GM18951 (cell line): ENCODE results near the gene SLC38A10.

Source experiments
- POLR2A ChIP-seq: IDR thresholded peaks from 4 replicates; pipeline ENCODE4 v1.6.1; 2011; ENCODE audit warnings: mild to moderate bottlenecking; ENCODE audit not compliant: insufficient read length, insufficient read depth; ENCODE audit errors: extremely low read depth
- in situ Hi-C: fragments of 300-500 bp; cut with MboI; formaldehyde crosslinking; loops from one replicate; pipeline ENCODE4 v1.12.0; 2022; ENCODE audit warnings: low sequenced_read_pairs, mixed read lengths, inconsistent platforms; ENCODE audit not compliant: unreplicated experiment

The SLC38A10 gene

GRCh38 chr17:81292450-81292849, 2.7 kb downstream of the SLC38A10 start:
- in situ Hi-C loops = no loop called here
- TF ChIP-seq POLR2A = no peak

DNA sequence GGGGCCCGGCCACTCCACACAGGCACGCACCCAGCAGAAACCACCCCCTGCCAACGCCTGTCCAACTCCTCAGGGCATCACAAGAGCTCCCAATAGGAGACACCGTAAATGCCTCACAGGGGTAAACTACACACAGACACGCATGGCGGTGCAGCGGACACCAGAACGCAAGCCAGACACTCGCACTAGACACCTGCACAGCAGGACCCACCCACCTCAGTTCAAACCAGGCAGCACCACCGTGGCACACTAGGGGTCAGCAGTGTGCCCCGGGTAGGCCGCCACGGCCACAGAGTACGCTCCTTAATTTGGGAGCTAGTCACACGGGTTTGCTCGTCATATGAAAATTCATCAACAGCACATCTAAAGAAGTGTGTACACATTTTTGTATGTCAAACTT, 3.4 kb downstream of the SLC38A10 start:
- TF ChIP-seq POLR2A = no peak
- in situ Hi-C loops = no loop called here

GRCh38 chr17:81290230-81290629, 4.9 kb downstream of the SLC38A10 start:
- in situ Hi-C loops = no loop called here

DNA sequence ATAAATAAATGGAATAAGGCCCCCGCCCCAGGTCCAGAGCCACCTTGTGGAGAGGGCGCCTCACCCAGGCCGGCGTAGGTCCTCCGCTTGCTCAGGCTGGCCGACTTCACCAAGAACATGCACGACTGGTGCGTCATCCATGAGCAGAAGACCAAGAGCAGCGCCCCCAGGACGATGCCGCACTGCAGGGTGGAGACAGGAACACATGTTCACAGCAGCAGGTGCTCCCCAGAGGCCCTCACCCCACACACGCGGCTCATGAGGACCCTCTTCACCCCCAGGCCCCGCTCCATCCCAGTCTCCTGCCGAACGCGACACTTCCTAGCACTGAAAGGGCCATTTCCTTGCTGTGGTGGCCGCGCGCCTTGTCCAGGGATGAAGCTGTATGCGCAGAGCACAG, 5.5 kb downstream of the SLC38A10 start:
- TF ChIP-seq POLR2A = no peak
- in situ Hi-C loops = no loop called here

More at GRCh38 chr17:81290230-81290629, 4.9 kb downstream of the SLC38A10 start:
- TF ChIP-seq POLR2A = no peak

GRCh38 chr17:81288715-81289114, 6.4 kb downstream of the SLC38A10 start:
- TF ChIP-seq POLR2A = no peak
- in situ Hi-C loops = no loop called here

DNA sequence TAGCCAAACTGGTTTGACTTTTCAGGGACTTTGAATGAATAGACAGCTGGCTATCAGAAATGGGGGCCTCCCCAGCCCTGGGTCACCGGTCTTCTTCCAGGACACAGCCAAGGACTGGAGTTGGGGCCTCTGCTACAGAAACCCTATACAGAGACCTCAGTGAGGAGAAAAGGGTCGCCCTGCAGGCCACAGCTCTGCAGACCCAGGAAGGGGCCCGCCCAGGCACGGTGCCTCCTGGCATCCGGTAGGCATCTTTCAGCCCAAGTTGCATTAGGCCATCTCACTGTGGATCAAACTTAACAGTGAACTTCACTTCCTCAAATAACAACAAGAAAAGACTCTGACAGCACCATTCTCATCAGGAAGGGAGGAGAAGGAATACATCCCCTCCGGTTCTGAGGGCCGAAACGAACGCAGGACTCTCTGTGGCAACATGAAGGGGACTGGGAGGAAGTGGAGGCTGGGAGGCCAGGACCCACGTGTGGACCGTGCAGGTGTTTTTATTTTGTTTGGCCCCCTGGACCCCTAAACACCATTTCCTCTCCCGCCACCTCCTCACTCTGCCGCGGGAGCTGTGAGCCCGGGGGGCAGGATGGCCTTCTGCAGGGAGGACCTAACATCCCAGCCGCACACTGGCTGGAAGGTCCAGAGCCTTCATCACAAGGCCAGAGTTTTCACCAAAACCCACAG, 7.2 kb downstream of the SLC38A10 start:
- in situ Hi-C loops = no loop called here
- no peak for TF ChIP-seq POLR2A

DNA sequence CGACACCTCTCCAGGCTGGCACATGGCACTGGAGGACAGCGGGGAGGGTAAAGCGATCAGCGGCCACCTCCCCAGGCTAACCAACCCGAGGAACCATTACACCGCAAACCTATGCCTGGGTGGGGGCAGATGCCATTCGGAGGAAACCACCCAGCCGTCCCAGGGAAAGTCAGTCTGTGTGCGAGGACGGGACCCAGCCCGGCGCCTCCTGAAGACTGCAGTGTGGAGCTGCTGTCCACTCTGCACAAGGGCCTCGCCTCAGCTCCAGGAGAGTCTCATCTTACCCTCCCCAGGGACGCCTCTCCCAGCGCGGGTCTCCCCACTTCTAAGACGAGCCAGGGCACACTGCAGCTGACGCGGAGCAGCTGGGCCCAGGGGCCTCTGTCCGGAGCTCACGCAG, 8.0 kb downstream of the SLC38A10 start:
- in situ Hi-C loops = no loop called here
- no peak for TF ChIP-seq POLR2A

DNA sequence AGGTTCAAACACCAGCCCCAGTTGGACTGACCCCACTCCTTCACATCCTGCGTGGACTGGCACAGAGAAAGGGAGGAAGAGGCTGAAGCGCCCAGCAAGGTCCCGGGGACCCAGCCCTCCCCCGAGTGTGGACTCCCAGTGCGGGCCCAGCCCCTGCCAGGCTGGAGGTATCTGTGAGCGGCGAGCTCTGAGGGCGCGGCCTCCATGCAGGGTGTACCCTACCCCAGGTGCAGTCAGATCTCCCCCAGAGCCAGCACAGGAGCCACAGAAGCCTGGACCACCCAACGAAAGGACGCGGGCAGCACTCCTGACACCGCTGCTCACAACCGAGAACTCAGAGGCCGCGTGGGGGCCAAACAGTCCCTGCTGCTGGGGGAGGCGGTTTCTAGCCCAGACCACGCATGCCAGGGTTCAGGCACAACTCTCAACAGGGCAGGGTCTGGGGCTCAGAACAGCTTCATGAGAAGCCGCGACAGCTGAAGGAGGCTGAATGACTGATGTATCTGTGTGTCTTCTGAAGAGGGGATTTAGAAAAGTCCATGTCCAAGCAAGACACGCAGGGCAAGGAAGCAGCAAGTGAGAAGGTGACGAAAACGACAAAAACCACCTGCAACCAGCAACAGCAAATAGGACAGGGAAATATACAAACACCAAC, 8.5 kb downstream of the SLC38A10 start:
- no peak for TF ChIP-seq POLR2A
- in situ Hi-C loops = no loop called here

DNA sequence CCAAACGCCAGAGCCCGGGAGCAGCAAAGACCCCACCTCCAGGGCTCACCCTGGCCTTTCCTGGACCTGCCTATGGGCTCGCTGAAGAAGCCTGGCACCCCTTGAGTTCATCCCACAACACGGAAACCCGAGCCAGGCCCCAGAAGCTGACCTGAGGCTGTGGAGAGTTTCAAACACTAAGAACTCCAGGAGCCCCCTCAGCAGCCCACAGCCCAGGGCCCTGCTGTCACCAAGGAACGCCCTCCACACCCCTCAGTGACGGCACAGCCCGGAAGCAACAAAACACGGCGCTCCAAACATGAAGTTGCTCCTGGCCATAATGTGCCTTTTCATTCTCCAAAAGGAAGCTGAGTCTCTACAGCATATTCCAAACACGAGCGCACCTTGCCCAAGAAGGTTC, 9.2 kb downstream of the SLC38A10 start:
- in situ Hi-C loops = no loop called here
- TF ChIP-seq POLR2A = no peak

GRCh38 chr17:81285179-81285878, 9.8 kb downstream of the SLC38A10 start:
- in situ Hi-C loops = no loop called here
- peak; percentile 59 for TF ChIP-seq POLR2A

- in situ Hi-C loops = no loop called here
- TF ChIP-seq POLR2A = no peak
Measured at GRCh38 chr17:81282876-81283275, 12.2 kb downstream of the SLC38A10 start.

- in situ Hi-C loops = no loop called here
- TF ChIP-seq POLR2A = no peak
Measured at GRCh38 chr17:81282141-81282540, 13.0 kb downstream of the SLC38A10 start.

DNA sequence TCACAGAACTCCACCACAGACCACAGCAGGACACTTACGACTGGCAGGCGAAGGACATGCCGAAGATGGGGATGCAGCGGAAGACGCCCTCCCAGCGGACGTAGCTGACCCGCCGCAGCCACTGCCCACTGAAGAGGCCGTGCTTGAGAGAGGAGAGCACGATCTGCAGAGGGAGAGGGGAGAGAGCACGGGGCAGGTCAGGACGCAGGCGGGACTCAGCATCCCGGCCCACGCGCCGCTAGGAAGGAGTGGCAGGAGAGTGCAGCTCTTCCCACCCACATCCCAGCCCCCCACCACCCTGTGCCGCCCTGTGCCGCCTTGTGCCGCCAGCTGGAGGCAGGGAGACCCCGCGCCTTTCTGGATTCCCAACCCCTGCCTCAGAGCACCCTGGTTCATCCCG, 14.5 kb downstream of the SLC38A10 start:
- TF ChIP-seq POLR2A = no peak
- in situ Hi-C loops = no loop called here
